Large intestine (tissue), 3 donors: ENCODE measurements around the gene DNMT3A. TPM values are rescaled to one million over a fixed set of nuclear protein-coding genes. Genes with fewer than 3 reads are reported as not detected.

Experiments used
- DNase-seq, 2 donors: peaks; one replicate each; pipeline versions ENCODE4 v3.0.0 to v3.0.0-alpha.2; 2013
- H3K27ac ChIP-seq: one replicate; pipeline ENCODE4 v1.5.1; 2013; ENCODE audit warnings: low read length
- H3K27me3 ChIP-seq: 2 replicates; pipeline ENCODE4 v1.6.1; 2013; ENCODE audit warnings: low read length; ENCODE audit not compliant: control insufficient read depth, insufficient read depth
- H3K36me3 ChIP-seq: 2 replicates; pipeline ENCODE4 v1.6.1; 2013; ENCODE audit warnings: low read length; ENCODE audit not compliant: control insufficient read depth, insufficient read depth
- H3K4me1 ChIP-seq: one replicate; pipeline ENCODE4 v1.6.1; 2013; ENCODE audit warnings: low read length; ENCODE audit not compliant: control insufficient read depth, insufficient read depth
- H3K4me3 ChIP-seq: one replicate; pipeline ENCODE4 v1.5.1; 2013; ENCODE audit warnings: low read length
- H3K9me3 ChIP-seq: one replicate; pipeline ENCODE4 v1.6.1; 2013; ENCODE audit warnings: mild to moderate bottlenecking, low read depth, low read length, moderate library complexity; ENCODE audit not compliant: control insufficient read depth
- WGBS: methylation state at CpG from one replicate; pipeline ENCODE4 v1.1.5; 2013; ENCODE audit warnings: low lambda C conversion rate; ENCODE audit not compliant: insufficient coverage; 5-methylcytosine and 5-hydroxymethylcytosine counted together
- polyA plus RNA-seq: library from polyadenylated mRNA; unstranded; fragments of 120-200 nt; gene quantifications from one replicate; pipeline ENCODE4 v1.2.1, GENCODE V29; 2013

DNMT3A gene
- polyA plus RNA-seq, 1 donor = 50.2 TPM

DNA sequence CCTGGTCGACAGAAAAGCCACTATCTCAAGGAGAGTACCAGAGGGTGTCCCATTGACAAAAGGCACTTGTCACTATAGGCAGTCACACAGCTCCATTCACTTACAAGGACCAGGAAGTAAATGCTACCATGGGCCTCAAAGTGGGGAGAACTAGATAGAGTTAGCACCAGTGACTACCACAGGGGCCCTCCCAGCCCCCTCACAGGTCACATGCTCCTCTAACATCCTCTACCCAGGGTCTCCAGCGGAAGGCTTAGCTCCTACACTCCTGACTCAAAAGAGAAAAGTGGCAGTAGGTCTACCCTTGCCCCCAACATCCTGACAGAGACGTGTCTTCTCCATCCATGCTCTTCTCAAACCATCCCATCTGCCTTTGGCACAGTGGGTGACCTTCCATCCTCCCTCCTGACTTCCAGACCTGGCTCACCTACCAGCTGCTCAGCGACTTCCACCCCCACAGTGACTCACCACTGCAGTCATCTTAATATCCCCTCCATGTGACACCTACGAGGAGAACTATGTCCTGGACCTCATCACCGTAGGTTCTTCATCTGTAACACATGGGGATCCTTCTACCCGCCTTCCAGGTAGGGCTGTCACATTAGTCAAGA lies 5.6 kb upstream of the DNMT3A start:
- no peak overlapping the region for H3K4me3 ChIP-seq
- H3K36me3 ChIP-seq = no peaks in the 10 kb centered on the region
- no peaks in the 10 kb centered on the region for H3K9me3 ChIP-seq
- WGBS = no CpG with 5 or more reads among the region's 7 CpGs
- H3K4me1 ChIP-seq = peaks cover 20% of the 10 kb centered on the region
- H3K27me3 ChIP-seq = no peaks in the 10 kb centered on the region
- no peak overlapping the region for H3K27ac ChIP-seq
- DNase-seq = peak; percentile 67 to 78

DNA sequence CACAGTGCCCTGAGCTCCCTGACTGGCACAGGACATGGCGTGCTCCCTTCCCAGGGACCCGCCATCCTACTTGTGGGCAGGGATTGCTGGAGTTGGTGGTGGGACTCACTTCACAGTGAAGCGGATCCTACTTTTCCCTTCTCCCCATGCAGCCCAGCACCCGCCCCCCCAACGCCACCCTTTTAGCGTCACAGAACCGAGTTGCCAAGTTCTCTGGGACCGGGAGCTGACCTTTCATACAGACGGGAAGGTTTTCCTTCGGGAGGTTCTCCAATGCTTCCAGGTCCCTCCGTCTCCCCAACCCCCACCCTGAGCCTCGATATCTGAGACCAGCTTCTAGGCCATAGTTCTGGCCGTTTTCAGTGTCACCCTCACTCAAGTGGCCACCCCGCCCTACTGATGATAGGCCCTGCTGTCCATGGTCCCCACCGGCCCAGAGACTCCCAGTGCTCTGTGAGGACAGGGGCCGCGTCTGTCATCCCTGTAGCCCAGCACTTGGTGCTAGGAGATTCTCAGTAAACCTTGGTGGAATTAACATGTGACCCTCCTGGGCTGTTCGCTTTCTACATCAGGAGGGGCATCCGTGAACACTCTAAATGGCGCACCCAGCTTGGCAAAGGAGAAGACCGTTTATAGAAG lies 1.6 kb upstream of the DNMT3A start:
- WGBS = no CpG with 5 or more reads among the region's 21 CpGs
- Histone ChIP-seq H3K4me3 (no peak overlapping the region), H3K36me3 (peaks cover 4% of the 10 kb centered on the region), H3K27me3 (no peaks in the 10 kb centered on the region), H3K27ac (no peak overlapping the region), H3K4me1 (peaks cover 32% of the 10 kb centered on the region), H3K9me3 (no peaks in the 10 kb centered on the region)
- DNase-seq = no peak

DNA sequence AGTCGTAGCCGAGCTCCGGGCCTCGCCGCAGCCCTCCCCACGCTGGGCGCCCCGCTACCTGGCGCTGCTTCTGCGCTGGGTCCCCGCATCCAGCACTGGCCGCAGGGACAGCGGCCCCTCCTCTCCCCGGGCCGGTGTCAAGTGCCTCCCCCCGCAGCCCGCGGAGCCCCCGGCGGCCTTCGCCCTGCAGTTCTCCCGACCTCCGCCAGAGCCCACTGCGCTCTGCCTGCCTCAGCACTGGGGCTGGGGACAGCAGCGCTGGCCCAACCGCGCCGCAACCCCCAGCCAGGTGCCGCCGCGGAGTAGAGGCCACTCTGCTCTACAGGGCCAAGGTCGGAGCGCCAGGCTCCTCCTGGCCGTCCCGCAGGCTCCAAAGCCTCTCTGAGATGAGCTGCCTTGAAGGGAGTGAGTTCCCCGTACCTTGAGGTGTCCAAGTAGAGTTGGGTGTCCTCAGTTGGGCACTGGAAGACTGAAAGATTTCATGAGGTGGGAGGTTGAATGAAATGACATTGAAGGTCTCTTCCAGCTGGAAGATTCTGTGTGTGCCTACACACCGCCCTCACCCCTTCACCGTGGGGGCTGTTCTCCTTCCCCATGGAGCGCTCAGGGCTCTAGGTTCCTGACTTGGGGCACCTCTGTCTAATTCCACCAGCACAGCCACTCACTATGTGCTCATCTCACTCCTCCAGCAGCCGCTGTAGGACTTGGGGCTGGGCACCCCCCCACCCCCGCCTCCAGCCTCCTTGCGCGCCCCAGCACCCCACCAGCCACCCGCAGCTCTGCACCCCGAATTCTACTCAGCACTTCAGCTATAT lies 854 bp upstream of the DNMT3A start:
- Histone ChIP-seq H3K4me1 (peaks cover 25% of the 10 kb centered on the region), H3K27ac (peak overlapping the region; percentile 66), H3K9me3 (no peaks in the 10 kb centered on the region), H3K4me3 (peak overlapping the region; percentile 49), H3K36me3 (peaks cover 6% of the 10 kb centered on the region), H3K27me3 (no peaks in the 10 kb centered on the region)
- DNase-seq = peak; percentile 88 to 93
- WGBS = no CpG with 5 or more reads among the region's 45 CpGs

GRCh38 chr2:25341011-25341727 lies 556 bp downstream of the DNMT3A start:
- peaks cover 24% of the 10 kb centered on the region for H3K4me1 ChIP-seq
- WGBS = no CpG with 5 or more reads among the region's 104 CpGs

DNA sequence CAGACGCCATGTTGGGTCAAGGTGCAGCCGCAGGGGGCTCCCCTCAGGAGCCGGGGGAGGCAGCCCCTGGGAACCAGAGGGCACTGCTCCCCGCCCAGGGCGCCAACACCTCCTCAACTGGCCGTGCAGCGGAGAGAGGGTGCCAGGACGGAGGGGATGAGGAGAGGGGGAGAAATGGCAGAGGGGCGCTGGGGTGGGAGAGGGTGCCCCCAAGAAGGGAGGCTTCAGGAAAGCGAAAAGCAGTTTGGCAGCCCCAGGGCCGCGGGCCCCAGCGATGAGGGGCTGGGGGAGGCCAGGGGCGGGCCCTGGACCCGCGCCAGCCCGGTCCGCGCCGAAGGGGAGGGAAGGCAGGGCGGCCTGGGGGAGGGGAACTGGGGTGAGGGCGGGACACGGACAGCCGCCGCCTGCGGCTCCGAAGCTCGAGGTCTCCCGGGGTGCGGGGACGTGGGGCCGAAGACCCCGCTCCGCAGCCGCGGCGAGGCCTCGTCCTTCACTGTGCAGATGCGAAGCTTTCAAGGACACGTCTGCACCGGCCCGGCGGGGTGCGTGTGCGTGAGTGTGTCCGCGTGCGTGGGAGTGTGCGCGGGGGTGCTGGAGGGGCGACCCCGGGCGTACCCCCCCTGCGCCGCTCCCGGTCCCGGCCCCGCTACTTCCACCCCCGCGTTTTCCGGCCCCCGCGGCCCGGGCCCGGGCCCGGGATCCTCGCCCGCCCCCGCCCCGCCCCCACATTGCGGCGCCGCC lies 1.4 kb downstream of the DNMT3A start:
- WGBS = no CpG with 5 or more reads among the region's 73 CpGs
- Histone ChIP-seq H3K4me3 (peak overlapping the region; percentile 61), H3K36me3 (peaks cover 11% of the 10 kb centered on the region), H3K4me1 (peaks cover 24% of the 10 kb centered on the region), H3K27me3 (no peaks in the 10 kb centered on the region), H3K9me3 (no peaks in the 10 kb centered on the region), H3K27ac (peak overlapping the region; percentile 73)
- DNase-seq = peak; percentile 42 to 83

More at GRCh38 chr2:25341011-25341727, 556 bp downstream of the DNMT3A start:
- Histone ChIP-seq H3K9me3 (no peaks in the 10 kb centered on the region), H3K36me3 (peaks cover 8% of the 10 kb centered on the region), H3K27me3 (no peaks in the 10 kb centered on the region), H3K27ac (no peak overlapping the region), H3K4me3 (peak overlapping the region; percentile 61)
- peak in 1 of 2 donors; percentile 44 for DNase-seq

DNA sequence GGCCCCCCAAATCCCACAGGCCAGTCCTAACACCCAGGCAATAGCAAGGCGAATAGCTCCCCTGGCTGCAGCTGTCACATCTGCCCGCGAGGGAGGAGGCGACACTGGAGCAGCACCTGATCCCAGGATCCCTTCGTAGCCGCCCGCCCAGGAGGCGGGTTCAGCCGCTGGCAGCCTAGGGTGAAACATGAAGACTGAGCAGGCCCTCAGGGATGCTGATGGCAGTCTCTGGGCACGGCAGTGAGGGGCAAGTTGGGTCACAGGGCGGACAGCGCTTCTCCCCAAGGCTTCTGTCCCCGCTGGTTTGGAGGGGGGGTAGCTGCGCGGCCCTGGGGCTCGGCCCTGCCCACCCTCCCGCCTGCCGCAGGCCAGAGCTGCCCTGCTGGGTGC lies 1.9 kb downstream of the DNMT3A start:
- WGBS = no CpG with 5 or more reads among the region's 18 CpGs
- H3K4me1 ChIP-seq = peaks cover 24% of the 10 kb centered on the region
- peak overlapping the region; percentile 61 for H3K4me3 ChIP-seq
- peak overlapping the region; percentile 73 for H3K27ac ChIP-seq
- peak; percentile 45 to 79 for DNase-seq
- H3K36me3 ChIP-seq = peaks cover 11% of the 10 kb centered on the region
- no peaks in the 10 kb centered on the region for H3K27me3 ChIP-seq
- no peaks in the 10 kb centered on the region for H3K9me3 ChIP-seq

GRCh38 chr2:25339211-25339674 lies 2.5 kb downstream of the DNMT3A start:
- Histone ChIP-seq H3K4me3 (peak overlapping the region; percentile 61), H3K9me3 (no peaks in the 10 kb centered on the region), H3K4me1 (peaks cover 27% of the 10 kb centered on the region), H3K36me3 (peaks cover 13% of the 10 kb centered on the region), H3K27ac (peak overlapping the region; percentile 73), H3K27me3 (no peaks in the 10 kb centered on the region)
- DNase-seq = no peak
- no CpG with 5 or more reads among the region's 8 CpGs for WGBS

DNA sequence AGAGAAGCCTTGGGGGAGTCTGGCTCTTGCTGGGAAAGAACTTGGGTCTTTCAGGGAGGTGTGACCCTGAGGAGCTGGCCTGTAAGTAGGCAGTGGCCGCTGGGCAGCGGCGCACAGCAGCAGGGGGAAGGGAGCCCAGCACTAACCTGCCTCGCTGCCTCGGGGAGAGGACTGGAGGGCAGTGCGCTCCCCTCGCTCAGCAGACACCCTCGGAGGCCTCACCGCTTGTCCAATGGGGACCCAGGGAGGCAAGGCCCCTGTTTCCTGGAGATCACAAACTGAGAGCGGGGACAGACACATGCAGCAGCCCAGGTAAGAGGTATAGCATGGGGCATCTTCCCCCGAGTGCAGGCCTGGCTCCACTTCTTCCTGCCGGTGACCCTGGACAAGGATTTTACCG lies 3.3 kb downstream of the DNMT3A start:
- Histone ChIP-seq H3K27me3 (no peaks in the 10 kb centered on the region), H3K4me3 (no peak overlapping the region), H3K4me1 (peaks cover 27% of the 10 kb centered on the region), H3K27ac (no peak overlapping the region), H3K9me3 (no peaks in the 10 kb centered on the region), H3K36me3 (peaks cover 15% of the 10 kb centered on the region)
- no peak for DNase-seq
- no CpG with 5 or more reads among the region's 13 CpGs for WGBS

- no peak overlapping the region for H3K27ac ChIP-seq
- peaks cover 15% of the 10 kb centered on the region for H3K36me3 ChIP-seq
- no peak for DNase-seq
- no CpG with 5 or more reads among the region's 7 CpGs for WGBS
- no peaks in the 10 kb centered on the region for H3K9me3 ChIP-seq
- H3K4me1 ChIP-seq = peaks cover 25% of the 10 kb centered on the region
- no peaks in the 10 kb centered on the region for H3K27me3 ChIP-seq
- no peak overlapping the region for H3K4me3 ChIP-seq
Measured at GRCh38 chr2:25337891-25338290, 3.8 kb downstream of the DNMT3A start.
